GM12878 (cell line): Measurements from ENCODE around the gene ELK3. TPM values are rescaled to one million over a fixed set of nuclear protein-coding genes. Genes with fewer than 3 reads are reported as not detected.

Source experiments
- ATAC-seq: fragments of 200-7000 bp; cut with Tn5 transposase; 3 replicates; pipeline ENCODE4 v1.9.1; 2020; ENCODE audit warnings: mild to moderate bottlenecking, moderate library complexity
- BruUV-seq: library from RNA; stranded (reverse); fragments of 400-500 nt; replicated peaks from 2 replicates; lab custom pipeline; 2021; lab: Mats Ljungman, UMichigan
- CTCF ChIA-PET: fragments of 300-600 bp; sonication (Branson Sonifier 250); formaldehyde crosslinking; extraction: SDS; loops from one replicate; lab custom pipeline; 2021; ENCODE audit warnings: inconsistent platforms; lab: Yijun Ruan, JAX
- POLR2A ChIA-PET: fragments of 350-600 bp; formaldehyde crosslinking; extraction: SDS; loops from one replicate; lab custom pipeline; 2021; ENCODE audit warnings: inconsistent platforms; lab: Charles Lee
- RAD21 ChIA-PET: fragments of 300-600 bp; sonication (Branson Sonifier 250); formaldehyde crosslinking; loops from one replicate; lab custom pipeline; 2023; ENCODE audit warnings: antibody characterized with exemption; ENCODE audit not compliant: unreplicated experiment; lab: Charles Lee
- SMC1A ChIA-PET: fragments of 300-600 bp; sonication (Branson Sonifier 250); formaldehyde crosslinking; loops from one replicate; lab custom pipeline; 2023; ENCODE audit not compliant: unreplicated experiment, uncharacterized antibody; lab: Charles Lee
- DNase-seq: peaks from one replicate; pipeline ENCODE4 v3.0.0-alpha.2; 2011; ENCODE audit warnings: low read depth, low spot score
- FAIRE-seq: peaks from 3 replicates; lab custom pipeline; 2011; peaks lifted over from hg19 to GRCh38; lab: Jason Lieb, UNC
- H2AFZ ChIP-seq: 2 replicates; pipeline ENCODE4 v1.6.0; 2011; ENCODE audit warnings: low read depth, low read length, control low read depth; ENCODE audit not compliant: control insufficient read depth
- H3K27ac ChIP-seq: 2 replicates; pipeline ENCODE4 v1.5.1; 2011; ENCODE audit warnings: control low read depth; ENCODE audit not compliant: control insufficient read depth, insufficient read depth
- H3K27me3 ChIP-seq, 2 experiments: replicated peaks in 1 of 2; 2 replicates each; pipeline versions ENCODE4 v1.6.0 to v1.6.1; 2011; ENCODE audit warnings: low read length in 1 of 2; ENCODE audit not compliant: control insufficient read depth in 2 of 2, insufficient read depth in 2 of 2
- H3K36me3 ChIP-seq, 2 experiments: 2 replicates each; pipeline ENCODE4 v1.5.1; 2011; ENCODE audit warnings: low read length in 1 of 2; ENCODE audit not compliant: control insufficient read depth in 2 of 2, insufficient read depth in 2 of 2
- H3K4me1 ChIP-seq: 2 replicates; pipeline ENCODE4 v1.6.1; 2011; ENCODE audit warnings: mild to moderate bottlenecking, low read length, moderate library complexity, mixed read lengths; ENCODE audit not compliant: control insufficient read depth, insufficient read depth
- H3K4me2 ChIP-seq: 2 replicates; pipeline ENCODE4 v1.6.0; 2011; ENCODE audit warnings: control low read depth; ENCODE audit not compliant: control insufficient read depth, insufficient read depth
- H3K4me3 ChIP-seq: fragments of 200-600 bp; sonication (generic); 2 replicates; pipeline ENCODE4 v1.5.1; 2016
- H3K79me2 ChIP-seq: 2 replicates; pipeline ENCODE4 v1.6.0; 2011; ENCODE audit warnings: low read length; ENCODE audit not compliant: control insufficient read depth, insufficient read depth
- H3K9ac ChIP-seq: 2 replicates; pipeline ENCODE4 v1.8.0; 2011; ENCODE audit warnings: low read length, control low read depth, mixed read lengths; ENCODE audit not compliant: control insufficient read depth, insufficient read depth
- H3K9me3 ChIP-seq: replicated peaks from 3 replicates; pipeline ENCODE4 v1.5.1; 2011; ENCODE audit warnings: mild to moderate bottlenecking, low read length; ENCODE audit not compliant: control insufficient read depth, insufficient read depth
- H4K20me1 ChIP-seq: 2 replicates; pipeline ENCODE4 v1.6.0; 2011; ENCODE audit not compliant: control insufficient read depth, insufficient read depth
- BCL11A ChIP-seq: IDR thresholded peaks from 2 replicates; pipeline ENCODE4 v1.6.1; 2011; ENCODE audit warnings: low read depth, low read length
- BCLAF1 ChIP-seq: fragments of 450-650 bp; IDR thresholded peaks from 2 replicates; pipeline ENCODE4 v1.6.1; 2017; ENCODE audit warnings: antibody characterized with exemption, mild to moderate bottlenecking, moderate library complexity
- BRCA1 ChIP-seq: IDR thresholded peaks from 2 replicates; pipeline ENCODE4 v1.6.1; 2011; ENCODE audit warnings: low read depth, low read length, improper control_type of control experiment
- CHD4 ChIP-seq: fragments of 200-600 bp; sonication (generic); IDR thresholded peaks from 2 replicates; pipeline ENCODE4 v1.6.1; 2016; ENCODE audit warnings: mild to moderate bottlenecking
- CREM ChIP-seq: IDR thresholded peaks from 2 replicates; pipeline ENCODE4 v1.6.1; 2014; ENCODE audit warnings: antibody characterized with exemption, low read depth
- KDM1A ChIP-seq: fragments of 200-600 bp; sonication (generic); IDR thresholded peaks from 2 replicates; pipeline ENCODE4 v1.6.1; 2016; ENCODE audit warnings: borderline replicate concordance
- MEF2A ChIP-seq: IDR thresholded peaks from 2 replicates; pipeline ENCODE4 v1.6.1; 2011; ENCODE audit warnings: low read depth, mild to moderate bottlenecking, low read length, moderate library complexity; ENCODE audit not compliant: insufficient read depth
- MTA3 ChIP-seq: IDR thresholded peaks from 2 replicates; pipeline ENCODE4 v1.6.1; 2012; ENCODE audit warnings: low read length, inconsistent platforms, borderline replicate concordance
- MYC ChIP-seq: IDR thresholded peaks from 2 replicates; pipeline ENCODE4 v1.6.1; 2011; ENCODE audit warnings: mild to moderate bottlenecking, low read length, moderate library complexity, inconsistent platforms; ENCODE audit not compliant: insufficient read depth, insufficient replicate concordance, insufficient read length, severe bottlenecking
- NFXL1 ChIP-seq: fragments of 450-650 bp; IDR thresholded peaks from 2 replicates; pipeline ENCODE4 v1.6.1; 2017; ENCODE audit warnings: antibody characterized with exemption, mild to moderate bottlenecking, borderline replicate concordance
- PAX8 ChIP-seq: fragments of 450-650 bp; IDR thresholded peaks from 2 replicates; pipeline ENCODE4 v1.6.1; 2017; ENCODE audit warnings: mild to moderate bottlenecking, moderate library complexity
- PKNOX1 ChIP-seq: fragments of 450-650 bp; IDR thresholded peaks from 2 replicates; pipeline ENCODE4 v1.6.1; 2016; ENCODE audit warnings: mild to moderate bottlenecking
- RELA ChIP-seq: fragments of 450-650 bp; IDR thresholded peaks from 2 replicates; pipeline ENCODE4 v1.8.0; 2014; ENCODE audit warnings: borderline replicate concordance; ENCODE audit not compliant: partially characterized antibody
- SPI1 ChIP-seq: IDR thresholded peaks from 2 replicates; pipeline ENCODE4 v1.6.1; 2011; ENCODE audit warnings: low read depth, mild to moderate bottlenecking, low read length, moderate library complexity, borderline replicate concordance; ENCODE audit not compliant: insufficient read depth
- TBL1XR1 ChIP-seq: IDR thresholded peaks from 2 replicates; pipeline ENCODE4 v1.6.1; 2012; ENCODE audit warnings: low read depth, low read length, improper control_type of control experiment
- TCF7 ChIP-seq: IDR thresholded peaks from 2 replicates; pipeline ENCODE4 v1.6.1; 2014; ENCODE audit warnings: antibody characterized with exemption, borderline replicate concordance
- USF1 ChIP-seq: IDR thresholded peaks from 2 replicates; pipeline ENCODE4 v1.6.1; 2011; ENCODE audit warnings: borderline replicate concordance, low read depth, mild to moderate bottlenecking, moderate library complexity, mixed read lengths, low read length; ENCODE audit not compliant: insufficient read depth; ENCODE audit errors: extremely low read length
- WGBS: methylation state at CpG from one replicate; pipeline ENCODE4 v1.1.6; 2016; ENCODE audit warnings: low lambda C conversion rate; ENCODE audit not compliant: insufficient replicate concordance, insufficient coverage; ENCODE audit errors: missing lambda C conversion rate; 5-methylcytosine and 5-hydroxymethylcytosine counted together
- in situ Hi-C: fragments of 300-500 bp; cut with MboI; formaldehyde crosslinking; loops from 9 replicates; pipeline ENCODE4 v1.14.3; 2018; ENCODE audit warnings: mixed read lengths
- intact Hi-C: fragments of 100-400 bp; cut with micrococcal nuclease; formaldehyde crosslinking; loops from one replicate; pipeline ENCODE4 v1.14.2; 2022; ENCODE audit not compliant: unreplicated experiment
- polyA plus RNA-seq, 11 experiments: library from polyadenylated mRNA; depleted of rRNA in 4 of 11; unstranded in 6 of 11; stranded (reverse) in 5 of 11; fragments of >200 nt; fragmentation: Nextera tagmentation in 4 of 11; fragmentation: Illumina TruSeq in 1 of 11; extraction: Ambion mirVana in 4 of 11; extraction: Trizol in 1 of 11; gene quantifications; 1 replicate in 1 of 11; 2 replicates in 10 of 11; pipeline versions ENCODE4 v1.2.1 to v1.2.3, GENCODE V29; 2011 to 2016; ENCODE audit warnings: inconsistent platforms in 2 of 11, missing spikeins in 2 of 11, low read depth in 1 of 11
- total RNA-seq, 4 experiments: library from RNA; depleted of rRNA in 3 of 4; stranded (reverse); fragments of >200 nt in 3 of 4; fragmentation: Illumina TruSeq in 1 of 4; extraction: Trizol in 1 of 4; gene quantifications; 2 replicates each; pipeline versions ENCODE4 v1.2.1 to v1.2.3, GENCODE V29; 2013 to 2021

ELK3 gene
- total and polyA plus RNA-seq, 10 of the 15 experiments (the other 5 are each of a cell fraction or from before 2014, with no cell fraction given): 0.37 to 4.8 (median 0.88) TPM

- no TSS peak for BruUV-seq
- no peak for DNase-seq
- CTCF ChIA-PET: interaction anchor here (0.7 to 8.8 kb wide), 12 partner anchors 7 to 304 kb away, joined by 3 to 167 read pairs (median 7); partner anchors contain the start of gene CDK17
- intact Hi-C loops (loop anchor here (2.0 kb wide), 1 partner anchor 14 kb away; no protein-coding TSS in a partner anchor), in situ Hi-C loops (loop anchor here (5.0 to 10.0 kb wide), 3 partner anchors 150 to 305 kb away; no protein-coding TSS in a partner anchor)
- Histone ChIP-seq H3K27ac (no peak overlapping the region), H2AFZ (no peak overlapping the region), H3K79me2 (no peaks in the 10 kb centered on the region; the same call in 1 of the 2 replicates), H3K36me3 (no peaks in the 10 kb centered on the region), H3K4me3 (0 out of 2 replicates have a peak overlapping the region, but pooled peaks have one; percentile 9), H3K4me1 (peaks cover 41% of the 10 kb centered on the region), H3K4me2 (peak overlapping the region; percentile 53), H3K9ac (no peak overlapping the region), H3K27me3 (no peaks in the 10 kb centered on the region), H3K9me3 (no peaks in the 10 kb centered on the region), H4K20me1 (no peaks in the 10 kb centered on the region; the same call in 1 of the 2 replicates)
- WGBS: 47% methylated on average over 10 of the region's 10 CpGs
- ATAC-seq: no peak
- RAD21 ChIA-PET: interaction anchor here (0.7 to 5.0 kb wide), 5 partner anchors 13 to 305 kb away, joined by 3 to 62 read pairs (median 19); no protein-coding TSS in a partner anchor
- SMC1A ChIA-PET: interaction anchor here (0.7 to 9.0 kb wide), 17 partner anchors 10 to 304 kb away, joined by 3 to 90 read pairs (median 6); partner anchors contain the start of gene CDK17
- TF ChIP-seq NFXL1 (no peak), KDM1A (no peak), RELA (no peak), TCF7 (no peak), USF1 (no peak), BCLAF1 (no peak), MYC (no peak), MTA3 (no peak), PKNOX1 (no peak), CREM (no peak), CHD4 (no peak), SPI1 (no peak), BCL11A (no peak), BRCA1 (no peak), MEF2A (no peak), TBL1XR1 (no peak), PAX8 (no peak)
- POLR2A ChIA-PET: no interaction called here
- FAIRE-seq: no peak
These were observed 18.5 kb downstream of the ELK3 start for GRCh38 chr12:96212456-96213375.
